ENCODE data around the gene ICA1.

ICA1 gene

DNA sequence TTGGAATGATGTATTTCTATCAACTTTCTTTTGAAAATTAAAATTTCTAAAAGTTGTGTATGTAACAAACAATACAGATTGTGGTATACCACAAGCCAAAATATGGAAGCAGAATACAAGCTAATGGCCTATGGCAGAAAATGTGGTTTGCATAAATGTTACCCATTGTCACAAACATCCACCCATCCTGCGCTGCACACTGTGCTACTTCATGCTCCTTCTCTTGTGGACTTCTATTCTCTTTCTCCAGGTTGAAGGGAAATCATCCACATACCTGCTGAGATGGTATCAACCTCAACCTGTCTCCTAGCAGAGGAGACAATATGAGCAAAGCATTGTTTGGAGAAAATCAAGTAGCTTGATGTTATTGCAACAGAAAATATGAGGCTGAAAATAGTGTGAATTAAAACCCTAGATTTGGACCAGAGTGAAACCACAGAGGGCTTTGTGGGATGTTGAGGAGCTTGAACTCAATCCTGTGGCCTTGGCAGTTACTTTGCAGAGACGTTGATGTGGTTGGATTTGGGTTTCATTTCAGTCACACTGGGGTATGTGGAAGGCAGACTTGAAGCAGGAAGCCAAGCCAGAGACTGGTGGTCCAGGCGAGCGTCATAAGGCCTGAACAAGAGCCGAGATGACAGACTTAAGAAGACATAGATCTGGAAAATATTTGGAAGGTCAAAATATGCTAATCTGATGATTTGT is 63.8 kb downstream of the ICA1 start:
- Histone ChIP-seq H3K27ac (ENCODE audit: extremely low read depth, low read depth, low read length) (no peak overlapping the region), H3K4me1 (ENCODE audit: control insufficient read depth, insufficient read depth, low read length) (no peaks in the 10 kb centered on the region), H3K4me3 (ENCODE audit: low read depth, low read length) (no peak overlapping the region), H3K9me3 (ENCODE audit: control insufficient read depth, insufficient read depth, low read depth, low read length) (no peaks in the 10 kb centered on the region), H3K36me3 (ENCODE audit: control insufficient read depth in 2 of 2, insufficient read depth in 1 of 2, low read length in 2 of 2) (no peaks in the 10 kb centered on the region)
- POLR2A ChIA-PET, result no interaction called here
- TF ChIP-seq ZNF626 (tag by site-specific recombination; IDR thresholded peaks at IDR 0.05) (no peak), ZBTB17 (tag by site-specific recombination; IDR thresholded peaks at IDR 0.05) (no peak), ZNF416 (tag by site-specific recombination; IDR thresholded peaks at IDR 0.05) (no peak)
- CTCF ChIA-PET, result interaction anchor here (0.6 kb wide), 1 partner anchor 231 kb away, joined by 3 read pairs; no protein-coding TSS in a partner anchor

DNA sequence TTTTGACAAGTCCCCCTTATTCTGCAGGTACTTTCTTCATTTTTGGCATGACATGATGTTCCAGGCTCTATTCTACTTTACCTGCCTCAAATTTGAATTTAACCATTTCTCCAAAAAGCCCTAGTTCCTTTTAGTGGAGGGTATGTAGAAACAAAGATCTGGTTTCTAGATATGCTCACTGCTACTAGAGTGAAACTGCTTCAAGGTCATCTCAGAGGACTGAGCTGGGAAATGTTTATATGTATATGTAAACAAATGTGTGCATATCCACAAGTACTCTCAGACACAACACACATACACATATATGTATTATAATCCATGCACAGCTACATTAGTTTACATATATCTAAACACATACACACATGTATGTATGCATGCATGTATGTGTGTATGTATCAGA is 69.1 kb downstream of the ICA1 start:
- POLR2A ChIA-PET, result no interaction called here

DNA sequence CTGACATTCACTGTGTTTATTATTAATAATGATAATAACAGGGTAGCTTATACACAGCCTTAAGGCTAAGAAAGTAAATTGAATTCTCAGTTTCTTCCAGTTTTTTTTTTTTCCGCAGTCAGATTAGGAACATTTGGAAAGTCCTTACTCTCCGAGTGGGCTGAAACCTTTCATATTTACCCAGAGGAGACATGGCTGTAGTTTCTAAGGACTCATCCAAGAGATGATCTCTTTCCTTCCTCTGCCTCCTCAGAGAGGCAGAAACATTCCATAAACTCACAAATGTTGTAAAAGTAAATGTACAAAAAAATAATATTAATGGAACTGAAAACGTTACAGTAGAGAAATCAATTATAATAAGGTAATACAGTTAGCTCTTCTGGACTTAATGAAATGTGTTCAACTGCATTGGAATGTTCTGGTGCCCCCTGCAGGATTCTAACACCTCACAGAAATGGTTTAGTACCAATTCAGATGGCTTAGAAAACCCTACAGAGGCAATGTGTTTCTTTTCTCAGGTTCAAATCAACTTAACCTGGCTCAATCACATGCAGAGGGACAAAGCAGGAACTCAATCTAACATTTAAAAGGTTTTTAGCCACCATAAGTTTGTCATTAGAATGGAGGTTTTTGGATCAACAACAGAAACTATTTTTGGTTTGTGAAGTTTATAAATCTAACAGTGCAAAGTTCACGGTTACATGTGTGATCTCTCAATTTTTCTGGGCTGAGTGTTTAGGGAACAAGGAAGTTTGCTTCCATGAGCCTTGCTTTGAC is 71.7 kb downstream of the ICA1 start:
- no peaks in the 10 kb centered on the region for H3K9me3 ChIP-seq (ENCODE audit: control insufficient read depth, insufficient read depth, low read depth, low read length)
- peak; percentile 59 for TF ChIP-seq ZNF654 (tag by site-specific recombination; IDR thresholded peaks at IDR 0.05; ENCODE audit: low read depth)
- no peak for TF ChIP-seq ZNF404 (tag by site-specific recombination; IDR thresholded peaks at IDR 0.05)
- TF ChIP-seq, protein P1, sequence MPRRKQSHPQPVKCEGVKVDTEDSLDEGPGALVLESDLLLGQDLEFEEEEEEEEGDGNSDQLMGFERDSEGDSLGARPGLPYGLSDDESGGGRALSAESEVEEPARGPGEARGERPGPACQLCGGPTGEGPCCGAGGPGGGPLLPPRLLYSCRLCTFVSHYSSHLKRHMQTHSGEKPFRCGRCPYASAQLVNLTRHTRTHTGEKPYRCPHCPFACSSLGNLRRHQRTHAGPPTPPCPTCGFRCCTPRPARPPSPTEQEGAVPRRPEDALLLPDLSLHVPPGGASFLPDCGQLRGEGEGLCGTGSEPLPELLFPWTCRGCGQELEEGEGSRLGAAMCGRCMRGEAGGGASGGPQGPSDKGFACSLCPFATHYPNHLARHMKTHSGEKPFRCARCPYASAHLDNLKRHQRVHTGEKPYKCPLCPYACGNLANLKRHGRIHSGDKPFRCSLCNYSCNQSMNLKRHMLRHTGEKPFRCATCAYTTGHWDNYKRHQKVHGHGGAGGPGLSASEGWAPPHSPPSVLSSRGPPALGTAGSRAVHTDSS (tag by site-specific recombination; IDR thresholded peaks at IDR 0.05), result no peak
- no peak for TF ChIP-seq ZNF701 (tag by site-specific recombination; IDR thresholded peaks at IDR 0.05)
- POLR2A ChIA-PET, result no interaction called here
- CTCF ChIA-PET, result interaction anchor here (0.6 to 2.1 kb wide), 34 partner anchors 9 to 765 kb away, joined by 3 to 11 read pairs (median 4); no protein-coding TSS in a partner anchor
- no peak overlapping the region for H3K4me3 ChIP-seq (ENCODE audit: low read depth, low read length)
- no peak overlapping the region for H3K27ac ChIP-seq (ENCODE audit: extremely low read depth, low read depth, low read length)
- H3K4me1 ChIP-seq (ENCODE audit: control insufficient read depth, insufficient read depth, low read length), result no peaks in the 10 kb centered on the region
- H3K36me3 ChIP-seq (ENCODE audit: control insufficient read depth in 2 of 2, insufficient read depth in 1 of 2, low read length in 2 of 2), result no peaks in the 10 kb centered on the region

More for the DNA sequence above, 69.1 kb downstream of the ICA1 start:
- Histone ChIP-seq H3K9me3 (ENCODE audit: control insufficient read depth, insufficient read depth, low read depth, low read length) (no peaks in the 10 kb centered on the region), H3K27ac (ENCODE audit: extremely low read depth, low read depth, low read length) (no peak overlapping the region), H3K4me1 (ENCODE audit: control insufficient read depth, insufficient read depth, low read length) (no peaks in the 10 kb centered on the region), H3K4me3 (ENCODE audit: low read depth, low read length) (no peak overlapping the region), H3K36me3 (ENCODE audit: control insufficient read depth in 2 of 2, insufficient read depth in 1 of 2, low read length in 2 of 2) (no peaks in the 10 kb centered on the region)
- CTCF ChIA-PET, result interaction anchor here (0.6 to 1.8 kb wide), 6 partner anchors 24 to 1089 kb away, joined by 3 to 5 read pairs (median 3); no protein-coding TSS in a partner anchor
- TF ChIP-seq, protein P2, sequence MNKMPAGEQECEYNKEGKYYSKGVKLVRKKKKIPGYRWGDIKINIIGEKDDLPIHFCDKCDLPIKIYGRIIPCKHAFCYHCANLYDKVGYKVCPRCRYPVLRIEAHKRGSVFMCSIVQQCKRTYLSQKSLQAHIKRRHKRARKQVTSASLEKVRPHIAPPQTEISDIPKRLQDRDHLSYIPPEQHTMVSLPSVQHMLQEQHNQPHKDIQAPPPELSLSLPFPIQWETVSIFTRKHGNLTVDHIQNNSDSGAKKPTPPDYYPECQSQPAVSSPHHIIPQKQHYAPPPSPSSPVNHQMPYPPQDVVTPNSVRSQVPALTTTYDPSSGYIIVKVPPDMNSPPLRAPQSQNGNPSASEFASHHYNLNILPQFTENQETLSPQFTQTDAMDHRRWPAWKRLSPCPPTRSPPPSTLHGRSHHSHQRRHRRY (tag by site-specific recombination; IDR thresholded peaks at IDR 0.05), result no peak
- TF ChIP-seq SP7 (tag by site-specific recombination; IDR thresholded peaks at IDR 0.05), result no peak
- no peak for TF ChIP-seq ZNF600 (tag by site-specific recombination; IDR thresholded peaks at IDR 0.05)

DNA sequence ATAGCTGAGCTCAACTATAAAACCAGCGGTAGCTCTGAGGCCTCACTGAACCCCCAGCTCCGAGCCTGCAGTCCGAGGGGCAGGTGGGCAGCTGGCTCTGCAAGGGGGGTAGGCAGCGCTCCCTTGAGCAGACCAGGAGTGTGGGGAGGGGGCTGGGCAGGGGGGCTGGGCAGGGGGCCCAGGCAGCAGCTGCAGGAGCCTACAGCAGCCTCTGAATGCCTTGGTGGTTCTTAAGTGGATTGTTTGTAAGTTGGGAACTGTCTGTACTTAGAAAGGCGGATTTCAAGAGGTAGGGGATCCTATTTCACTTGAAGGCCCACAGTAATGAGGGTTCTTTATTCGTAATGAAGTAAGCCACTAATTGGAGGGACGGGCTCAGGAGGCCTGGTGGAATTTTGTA is 72.3 kb downstream of the ICA1 start:
- CTCF ChIA-PET, result interaction anchor here (0.6 to 2.1 kb wide), 25 partner anchors 8 to 765 kb away, joined by 3 to 11 read pairs (median 4); no protein-coding TSS in a partner anchor
- Histone ChIP-seq H3K4me3 (ENCODE audit: low read depth, low read length) (no peak overlapping the region), H3K9me3 (ENCODE audit: control insufficient read depth, insufficient read depth, low read depth, low read length) (no peaks in the 10 kb centered on the region), H3K36me3 (ENCODE audit: control insufficient read depth in 2 of 2, insufficient read depth in 1 of 2, low read length in 2 of 2) (no peaks in the 10 kb centered on the region), H3K4me1 (ENCODE audit: control insufficient read depth, insufficient read depth, low read length) (no peaks in the 10 kb centered on the region), H3K27ac (ENCODE audit: extremely low read depth, low read depth, low read length) (no peak overlapping the region)
- POLR2A ChIA-PET, result no interaction called here
- no peak for TF ChIP-seq ZNF544 (tag by site-specific recombination; IDR thresholded peaks at IDR 0.05)

All from HEK293 (cell line).